Stimulated activated CD8-positive, alpha-beta memory T cell treated with anti-CD3 and anti-CD28 coated beads, Interleukin-2, amount 100 ng/mL, for 1 hour (primary cell): Measurements from ENCODE around the gene SLC35F3.
"Not testable (repeated sequence)": the region's sequence is repeated elsewhere in the genome, so short reads cannot be mapped to it uniquely, and the experiment has no call there.

ENCODE experiments used
- DNase-seq, 2 donors: peaks; one replicate each; pipeline ENCODE4 v3.0.0-alpha.2; 2020; ENCODE audit warnings: low read depth in 2 of 2

The SLC35F3 gene

GRCh38 chr1:234292011-234292410 is 387.5 kb downstream of the SLC35F3 start:
- no peak for DNase-seq

- no peak for DNase-seq
These were observed 388.1 kb downstream of the SLC35F3 start for GRCh38 chr1:234292548-234292947.

- DNase-seq, result no peak
These were observed 389.8 kb downstream of the SLC35F3 start for GRCh38 chr1:234294109-234294817.

- no peak for DNase-seq
These were observed 390.6 kb downstream of the SLC35F3 start for GRCh38 chr1:234295068-234295467.

- DNase-seq, result no peak
These were observed 391.1 kb downstream of the SLC35F3 start for GRCh38 chr1:234295626-234296025.

GRCh38 chr1:234296496-234296895 is 392.0 kb downstream of the SLC35F3 start:
- DNase-seq, result no peak

- no peak for DNase-seq
These were observed 393.2 kb downstream of the SLC35F3 start for GRCh38 chr1:234297668-234298067.

DNA sequence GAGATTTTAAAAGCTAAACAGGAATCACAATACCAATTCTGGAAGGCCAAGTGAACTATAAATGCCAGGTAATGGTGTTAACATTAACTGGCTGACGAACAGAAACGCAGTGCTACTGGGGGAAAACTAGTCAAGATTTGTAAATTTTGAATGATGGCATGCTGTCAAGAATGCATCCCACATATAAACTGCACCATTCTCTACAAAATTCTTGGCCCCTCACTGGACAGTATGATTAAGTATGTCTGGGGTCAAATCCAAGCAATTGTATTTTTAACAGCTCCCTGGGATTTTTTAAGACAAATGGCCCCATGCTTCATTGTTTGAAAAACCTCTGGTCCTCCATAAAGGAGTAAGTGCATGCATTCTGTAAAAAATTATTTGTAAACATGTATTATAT is 395.6 kb downstream of the SLC35F3 start:
- DNase-seq, result no peak

DNA sequence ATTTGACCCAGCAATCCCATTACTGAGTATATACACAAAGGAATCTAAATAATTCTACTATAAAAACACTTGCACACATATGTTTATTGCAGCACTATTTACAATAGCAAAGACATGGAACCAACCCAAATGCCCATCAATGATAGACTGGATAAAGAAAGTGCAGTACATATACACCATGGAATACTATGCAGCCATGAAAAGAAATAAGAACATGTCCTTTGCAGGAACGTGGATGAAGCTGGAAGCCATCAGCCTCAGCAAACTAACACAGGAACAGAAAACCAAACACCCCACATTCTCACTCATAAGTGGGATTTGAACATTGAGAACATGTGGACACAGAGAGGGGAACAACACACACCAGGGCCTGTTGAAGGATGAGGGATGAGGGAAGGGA is 397.2 kb downstream of the SLC35F3 start:
- DNase-seq, result not testable (repeated sequence)

DNA sequence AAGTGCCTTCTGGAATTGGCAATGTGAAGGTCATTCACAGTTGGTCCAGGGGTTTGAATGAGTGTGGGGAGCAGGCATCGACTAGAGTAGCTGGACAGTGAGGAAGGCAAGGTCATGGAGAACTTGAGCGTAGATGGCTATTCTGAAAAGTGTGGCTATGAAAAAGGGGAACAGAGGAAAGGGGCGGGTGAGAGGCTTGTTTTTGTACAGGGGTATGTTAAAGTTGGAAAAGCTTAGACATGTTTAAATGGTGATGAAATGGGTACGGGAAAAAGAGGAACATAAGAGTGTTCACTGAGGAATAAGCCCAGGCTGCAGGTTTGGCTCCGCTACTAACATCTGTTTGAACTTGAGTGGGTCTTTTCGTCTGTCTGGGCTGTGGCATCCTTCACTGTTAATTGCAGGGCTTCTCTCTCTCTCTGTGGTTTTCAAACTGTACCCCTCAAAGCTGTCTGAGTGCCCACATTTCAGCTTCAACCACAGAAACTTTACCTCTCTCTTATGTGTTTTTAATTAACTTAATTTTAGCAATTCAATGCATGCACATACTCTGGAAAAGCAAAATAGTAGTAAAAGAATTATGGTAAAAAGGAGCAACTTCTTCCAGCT is 398.0 kb downstream of the SLC35F3 start:
- DNase-seq, result no peak

GRCh38 chr1:234303231-234303630 is 398.8 kb downstream of the SLC35F3 start:
- DNase-seq, result no peak

- no peak for DNase-seq
These were observed 403.2 kb downstream of the SLC35F3 start for GRCh38 chr1:234307726-234308125.

GRCh38 chr1:234309243-234309597 is 404.7 kb downstream of the SLC35F3 start:
- no peak for DNase-seq

GRCh38 chr1:234309598-234310459 is 405.4 kb downstream of the SLC35F3 start:
- peak; percentile 29 to 50 for DNase-seq

DNA sequence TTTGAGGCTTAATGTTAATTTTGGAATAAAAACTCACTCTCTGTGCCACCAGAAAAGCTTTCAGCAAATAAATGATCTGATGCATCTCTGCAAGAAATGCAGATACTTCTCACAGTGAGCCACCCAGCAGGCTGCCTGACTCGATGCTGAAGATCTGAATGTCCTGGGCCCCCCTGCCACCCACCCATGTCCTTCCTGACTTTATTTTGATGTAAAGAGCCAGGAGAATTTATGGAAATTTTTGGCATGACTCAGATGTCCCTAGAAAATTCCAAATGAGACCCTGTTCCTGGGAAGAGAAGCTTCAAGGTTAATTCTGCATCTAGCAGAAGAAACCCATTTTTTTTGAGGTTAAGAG is 406.0 kb downstream of the SLC35F3 start:
- DNase-seq, result no peak

DNA sequence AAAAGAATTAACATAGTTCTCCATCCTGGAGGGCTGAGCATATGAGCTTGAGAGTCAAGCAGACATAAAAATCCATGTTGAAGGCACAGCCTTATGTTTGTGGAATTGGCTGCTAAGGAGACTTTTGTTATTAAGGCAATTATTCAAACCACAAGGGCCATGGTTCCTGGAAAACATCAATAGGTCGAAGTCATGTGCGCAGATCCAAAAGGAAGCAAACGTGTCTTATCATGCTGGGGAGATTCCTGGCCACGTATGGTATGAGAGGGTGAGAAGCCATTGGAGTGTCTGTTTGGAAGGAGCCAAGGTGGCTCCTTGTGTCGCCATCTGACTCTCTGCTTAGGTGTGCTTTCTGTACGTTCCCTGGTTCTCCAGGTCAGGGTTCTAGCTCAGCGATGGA is 406.9 kb downstream of the SLC35F3 start:
- no peak for DNase-seq

- no peak for DNase-seq
These were observed 408.7 kb downstream of the SLC35F3 start for GRCh38 chr1:234313171-234313570.

- no peak for DNase-seq
These were observed 410.6 kb downstream of the SLC35F3 start for GRCh38 chr1:234315091-234315541.

DNA sequence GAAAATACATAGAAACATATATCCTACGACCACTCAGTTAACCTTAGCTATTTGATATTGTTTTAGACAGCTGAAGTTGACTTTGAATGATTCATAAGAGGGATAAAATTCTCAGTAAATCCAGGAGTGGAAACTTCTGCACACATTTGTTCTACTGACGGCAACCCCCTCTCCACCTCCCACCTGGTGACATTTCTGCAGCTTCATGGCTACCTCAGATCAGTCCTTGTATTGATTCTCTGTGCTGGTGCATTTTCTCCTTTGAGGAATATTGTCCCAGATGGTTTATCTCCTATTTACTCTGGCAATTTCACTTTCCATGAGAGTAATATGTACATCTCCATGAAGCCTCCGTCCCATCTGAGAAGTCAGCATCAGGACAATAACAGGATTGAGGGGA is 411.1 kb downstream of the SLC35F3 start:
- no peak for DNase-seq

DNA sequence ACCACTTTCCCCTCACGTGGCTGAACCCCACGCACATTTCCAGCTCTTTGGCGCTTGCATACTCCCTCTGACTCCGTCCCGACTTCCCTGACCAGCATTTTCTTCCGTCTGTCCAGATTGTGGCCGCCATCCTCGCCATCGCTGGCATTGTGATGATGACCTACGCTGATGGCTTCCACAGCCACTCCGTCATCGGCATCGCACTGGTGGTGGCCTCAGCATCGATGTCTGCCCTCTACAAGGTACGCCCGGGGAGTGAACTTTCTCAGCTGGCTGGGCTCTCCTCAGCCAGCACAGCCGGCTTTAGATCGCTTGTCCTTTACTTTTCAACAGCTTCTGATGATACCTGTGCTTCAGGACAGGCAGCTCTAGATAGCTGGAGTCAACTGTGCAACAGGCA is 412.0 kb downstream of the SLC35F3 start:
- DNase-seq, result no peak

- no peak for DNase-seq
These were observed 412.5 kb downstream of the SLC35F3 start for GRCh38 chr1:234316937-234317336.

GRCh38 chr1:234320069-234320468 is 415.6 kb downstream of the SLC35F3 start:
- DNase-seq, result no peak

- no peak for DNase-seq
These were observed 416.1 kb downstream of the SLC35F3 start for GRCh38 chr1:234320549-234320948.
